ENCODE data around the gene YPEL3.

DNA sequence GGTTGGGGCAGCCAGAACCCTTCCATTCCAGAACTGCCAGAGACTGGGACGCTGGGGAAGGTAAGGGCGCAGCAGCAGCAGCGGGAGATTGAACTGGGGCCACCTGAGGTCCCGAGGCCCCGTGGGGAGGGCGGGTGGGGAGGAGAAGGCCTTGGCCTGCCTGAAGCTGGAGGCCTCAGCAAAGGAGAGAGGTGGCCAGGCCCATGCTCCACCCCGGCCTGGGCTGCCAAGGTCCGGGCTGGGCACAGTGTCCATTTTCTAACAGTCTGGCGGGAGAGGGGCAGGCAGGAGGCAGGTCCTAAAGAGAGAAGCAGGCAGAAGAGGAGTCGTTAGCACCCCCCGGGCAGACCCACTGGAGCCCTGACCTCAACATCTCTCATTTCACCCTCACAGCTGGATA is 18.4 kb upstream of the YPEL3 start:
- TF ChIP-seq, protein P1, sequence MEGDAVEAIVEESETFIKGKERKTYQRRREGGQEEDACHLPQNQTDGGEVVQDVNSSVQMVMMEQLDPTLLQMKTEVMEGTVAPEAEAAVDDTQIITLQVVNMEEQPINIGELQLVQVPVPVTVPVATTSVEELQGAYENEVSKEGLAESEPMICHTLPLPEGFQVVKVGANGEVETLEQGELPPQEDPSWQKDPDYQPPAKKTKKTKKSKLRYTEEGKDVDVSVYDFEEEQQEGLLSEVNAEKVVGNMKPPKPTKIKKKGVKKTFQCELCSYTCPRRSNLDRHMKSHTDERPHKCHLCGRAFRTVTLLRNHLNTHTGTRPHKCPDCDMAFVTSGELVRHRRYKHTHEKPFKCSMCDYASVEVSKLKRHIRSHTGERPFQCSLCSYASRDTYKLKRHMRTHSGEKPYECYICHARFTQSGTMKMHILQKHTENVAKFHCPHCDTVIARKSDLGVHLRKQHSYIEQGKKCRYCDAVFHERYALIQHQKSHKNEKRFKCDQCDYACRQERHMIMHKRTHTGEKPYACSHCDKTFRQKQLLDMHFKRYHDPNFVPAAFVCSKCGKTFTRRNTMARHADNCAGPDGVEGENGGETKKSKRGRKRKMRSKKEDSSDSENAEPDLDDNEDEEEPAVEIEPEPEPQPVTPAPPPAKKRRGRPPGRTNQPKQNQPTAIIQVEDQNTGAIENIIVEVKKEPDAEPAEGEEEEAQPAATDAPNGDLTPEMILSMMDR (IDR thresholded peaks at IDR 0.05; ENCODE audit: low read length): no peak
- no peak for TF ChIP-seq EZH2 (IDR thresholded peaks at IDR 0.05; ENCODE audit: borderline replicate concordance, low read length)
